Keratinocyte (primary cell): ENCODE data around the gene EMP1. TPM values are rescaled to one million over a fixed set of nuclear protein-coding genes. Genes with fewer than 3 reads are reported as not detected.

Source experiments
- DNase-seq: peaks from one replicate; pipeline ENCODE4 v3.0.0-alpha.2; 2011; ENCODE audit warnings: low read depth, missing footprints, low spot score
- FAIRE-seq: peaks from 2 replicates; lab custom pipeline; 2011; peaks lifted over from hg19 to GRCh38; lab: Jason Lieb, UNC
- H2AFZ ChIP-seq: 2 replicates; pipeline ENCODE4 v1.6.0; 2012; ENCODE audit warnings: low read length, control low read depth, inconsistent platforms; ENCODE audit not compliant: control insufficient read depth
- H3K27ac ChIP-seq: 2 replicates; pipeline ENCODE4 v1.5.1; 2011; ENCODE audit warnings: low read length; ENCODE audit not compliant: control insufficient read depth, insufficient read depth
- H3K27me3 ChIP-seq: 3 replicates; pipeline ENCODE4 v1.6.0; 2011; ENCODE audit warnings: low read length; ENCODE audit not compliant: control insufficient read depth, insufficient read depth; ENCODE audit errors: extremely low read depth
- H3K36me3 ChIP-seq, 2 experiments: 2 replicates in 1 of 2; 3 replicates in 1 of 2; pipeline ENCODE4 v1.5.1; 2011; ENCODE audit warnings: low read length in 2 of 2, mild to moderate bottlenecking in 1 of 2; ENCODE audit not compliant: control insufficient read depth in 2 of 2, insufficient read depth in 2 of 2; ENCODE audit errors: extremely low read depth in 1 of 2
- H3K4me1 ChIP-seq: 3 replicates; pipeline ENCODE4 v1.5.1; 2011; ENCODE audit warnings: low read length; ENCODE audit not compliant: control insufficient read depth, insufficient read depth; ENCODE audit errors: extremely low read depth
- H3K4me2 ChIP-seq: 3 replicates; pipeline ENCODE4 v1.6.0; 2011; ENCODE audit warnings: low read depth, low read length; ENCODE audit not compliant: control insufficient read depth, insufficient read depth; ENCODE audit errors: extremely low read depth
- H3K4me3 ChIP-seq, 3 experiments: fragments of 200-600 bp in 1 of 3; sonication (generic) in 1 of 3; 2 replicates in 2 of 3; 3 replicates in 1 of 3; pipeline ENCODE4 v1.5.1; 2011 to 2016; ENCODE audit warnings: low read length in 3 of 3, mild to moderate bottlenecking in 3 of 3, control low read depth in 2 of 3, inconsistent platforms in 1 of 3, low read depth in 1 of 3, mixed read lengths in 1 of 3, mixed run types in 1 of 3, moderate library complexity in 1 of 3; ENCODE audit not compliant: control insufficient read depth in 2 of 3, insufficient read depth in 2 of 3; ENCODE audit errors: extremely low read depth in 1 of 3
- H3K79me2 ChIP-seq: 2 replicates; pipeline ENCODE4 v1.6.0; 2012; ENCODE audit warnings: low read length; ENCODE audit not compliant: control insufficient read depth, insufficient read depth
- H3K9ac ChIP-seq: 3 replicates; pipeline ENCODE4 v1.6.0; 2011; ENCODE audit warnings: low read length; ENCODE audit not compliant: control insufficient read depth, insufficient read depth; ENCODE audit errors: extremely low read depth
- H3K9me1 ChIP-seq: 3 replicates; pipeline ENCODE4 v1.6.0; 2011; ENCODE audit warnings: low read length; ENCODE audit not compliant: control insufficient read depth, insufficient read depth; ENCODE audit errors: extremely low read depth
- H3K9me3 ChIP-seq: 2 replicates; pipeline ENCODE4 v1.5.1; 2012; ENCODE audit warnings: low read depth, low read length; ENCODE audit not compliant: control insufficient read depth
- H4K20me1 ChIP-seq: 3 replicates; pipeline ENCODE4 v1.6.0; 2011; ENCODE audit warnings: low read length; ENCODE audit not compliant: control insufficient read depth, insufficient read depth; ENCODE audit errors: extremely low read depth
- EZH2 ChIP-seq: IDR thresholded peaks from one replicate; pipeline ENCODE4 v1.6.1; 2012; ENCODE audit warnings: inconsistent platforms, mild to moderate bottlenecking, low read length, moderate library complexity
- dilution Hi-C: fragments of 300-500 bp; cut with MboI; formaldehyde crosslinking; loops from one replicate; pipeline ENCODE4 v1.7.0; 2020; ENCODE audit warnings: low sequenced_read_pairs; ENCODE audit not compliant: extremely low pct_ligation_motif_present
- polyA plus RNA-seq, 5 experiments: library from polyadenylated mRNA; depleted of rRNA in 3 of 5; stranded (reverse) in 3 of 5; stranded (forward) in 1 of 5; unstranded in 1 of 5; fragments of >200 nt; gene quantifications; 1 replicate in 1 of 5; 2 replicates in 3 of 5; 3 replicates in 1 of 5; pipeline versions ENCODE4 v1.2.1 to v1.2.3, GENCODE V29; 2011 to 2012; ENCODE audit warnings: missing spikeins in 2 of 5, low read depth in 1 of 5, low replicate concordance in 1 of 5
- TF ChIP-seq, protein P1 (sequence below), 3 experiments: IDR thresholded peaks in 1 of 3; conservative IDR thresholded peaks in 1 of 3; optimal IDR thresholded peaks in 1 of 3; 2 replicates in 2 of 3; 3 replicates in 1 of 3; pipeline versions ENCODE3 to v1.5.1; 2011; ENCODE audit warnings: low read length in 3 of 3, mild to moderate bottlenecking in 3 of 3, moderate library complexity in 2 of 3, control low read depth in 1 of 3, inconsistent platforms in 1 of 3; ENCODE audit not compliant: insufficient read depth in 2 of 3; ENCODE audit errors: extremely low read depth in 1 of 3

The EMP1 gene
- polyA plus RNA-seq, 1 donor (not counting 4 experiments of a cell fraction or from before 2014, with no cell fraction given): 583 TPM

DNA sequence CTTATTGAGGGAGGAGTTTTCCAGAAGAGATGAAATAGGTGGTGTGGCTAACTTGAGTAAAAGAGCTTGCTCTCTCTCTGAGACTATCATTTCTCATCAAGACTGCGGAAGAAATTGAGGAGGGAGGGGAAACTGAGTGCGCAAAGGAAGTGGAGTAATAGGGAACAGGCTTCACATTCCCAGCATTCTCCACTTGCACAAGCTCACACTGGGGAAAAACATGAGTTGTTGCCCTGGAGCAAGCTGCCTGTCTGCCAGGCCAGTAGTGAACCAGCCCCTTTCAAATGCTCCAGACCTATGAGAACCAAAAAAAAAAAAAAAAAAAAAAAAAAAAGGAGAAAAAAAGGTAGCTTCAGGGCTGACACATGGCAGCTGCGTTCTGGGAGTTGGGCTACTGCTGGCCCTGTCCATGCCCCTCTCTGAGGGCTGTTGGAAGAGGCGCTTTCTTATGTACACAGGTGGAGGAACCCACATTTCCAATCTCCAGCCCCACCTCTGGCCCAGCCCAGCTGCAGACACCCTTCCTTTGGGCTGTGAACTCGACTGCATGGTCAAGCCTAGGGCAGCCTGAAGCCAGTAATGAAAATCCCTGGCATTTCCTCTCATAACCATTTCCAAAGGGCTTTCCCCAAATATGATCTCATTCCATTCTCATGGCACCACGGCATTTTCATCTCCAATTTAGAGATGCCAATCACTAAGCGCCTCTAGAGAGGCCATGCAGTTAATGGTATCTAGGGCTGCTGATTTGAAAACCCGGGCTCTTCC is 32.5 kb upstream of the EMP1 start:
- H3K4me2 ChIP-seq: peak overlapping the region; percentile 35
- no peaks in the 10 kb centered on the region for H3K79me2 ChIP-seq
- TF ChIP-seq EZH2: no peak
- TF ChIP-seq, protein P1, sequence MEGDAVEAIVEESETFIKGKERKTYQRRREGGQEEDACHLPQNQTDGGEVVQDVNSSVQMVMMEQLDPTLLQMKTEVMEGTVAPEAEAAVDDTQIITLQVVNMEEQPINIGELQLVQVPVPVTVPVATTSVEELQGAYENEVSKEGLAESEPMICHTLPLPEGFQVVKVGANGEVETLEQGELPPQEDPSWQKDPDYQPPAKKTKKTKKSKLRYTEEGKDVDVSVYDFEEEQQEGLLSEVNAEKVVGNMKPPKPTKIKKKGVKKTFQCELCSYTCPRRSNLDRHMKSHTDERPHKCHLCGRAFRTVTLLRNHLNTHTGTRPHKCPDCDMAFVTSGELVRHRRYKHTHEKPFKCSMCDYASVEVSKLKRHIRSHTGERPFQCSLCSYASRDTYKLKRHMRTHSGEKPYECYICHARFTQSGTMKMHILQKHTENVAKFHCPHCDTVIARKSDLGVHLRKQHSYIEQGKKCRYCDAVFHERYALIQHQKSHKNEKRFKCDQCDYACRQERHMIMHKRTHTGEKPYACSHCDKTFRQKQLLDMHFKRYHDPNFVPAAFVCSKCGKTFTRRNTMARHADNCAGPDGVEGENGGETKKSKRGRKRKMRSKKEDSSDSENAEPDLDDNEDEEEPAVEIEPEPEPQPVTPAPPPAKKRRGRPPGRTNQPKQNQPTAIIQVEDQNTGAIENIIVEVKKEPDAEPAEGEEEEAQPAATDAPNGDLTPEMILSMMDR (optimal IDR thresholded peaks at IDR 0.05 in 1 of 3, IDR thresholded peaks at IDR 0.05 in 1 of 3, conservative IDR thresholded peaks at IDR 0.05 in 1 of 3; ENCODE audit: extremely low read depth in 1 of 3, insufficient read depth in 2 of 3, low read length in 3 of 3): no peak

DNA sequence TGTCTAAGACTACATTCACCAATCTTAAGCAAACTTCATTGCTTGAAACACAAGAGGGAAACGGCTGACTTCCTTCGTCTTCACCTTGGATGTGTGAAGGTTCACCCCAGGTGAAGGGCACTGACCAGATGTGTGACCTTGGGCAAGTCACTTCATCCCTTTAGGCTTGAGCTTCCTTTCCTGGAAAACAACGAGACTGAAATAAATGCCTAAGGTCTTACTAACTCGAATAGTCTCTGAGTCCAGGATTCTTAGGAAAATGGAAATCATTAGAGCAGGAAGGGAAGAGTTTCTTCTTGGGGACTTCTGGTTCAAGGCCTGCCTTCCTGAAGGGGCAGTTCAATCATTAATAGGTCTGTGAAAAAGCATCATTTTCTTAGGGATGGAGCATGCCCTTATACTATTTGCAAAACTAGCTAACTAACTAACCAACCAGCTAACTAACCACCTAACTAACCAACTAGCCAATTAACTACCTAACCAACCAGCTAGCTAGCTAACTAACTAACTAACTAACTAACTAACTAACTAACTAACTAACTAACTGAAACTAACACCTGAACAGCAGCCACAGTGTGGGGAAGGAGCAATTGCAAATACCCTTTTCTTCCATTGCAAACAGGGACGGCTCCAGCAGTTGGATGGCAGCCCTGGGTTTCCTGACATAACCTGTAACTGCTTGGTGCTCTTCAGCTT is 31.5 kb upstream of the EMP1 start:
- Histone ChIP-seq H3K4me2 (peak overlapping the region; percentile 35), H3K27me3 (no peaks in the 10 kb centered on the region), H4K20me1 (no peaks in the 10 kb centered on the region), H3K9me1 (no peaks in the 10 kb centered on the region), H3K9ac (peak overlapping the region; percentile 63), H3K9me3 (no peaks in the 10 kb centered on the region), H3K36me3 (no peaks in the 10 kb centered on the region), H3K27ac (peak overlapping the region; percentile 86), H2AFZ (peak overlapping the region; percentile 38), H3K4me1 (peaks cover 47% of the 10 kb centered on the region), H3K79me2 (no peaks in the 10 kb centered on the region), H3K4me3 (no peak overlapping the region)
- TF ChIP-seq, protein P1 (optimal IDR thresholded peaks at IDR 0.05 in 1 of 3, IDR thresholded peaks at IDR 0.05 in 1 of 3, conservative IDR thresholded peaks at IDR 0.05 in 1 of 3; ENCODE audit: extremely low read depth in 1 of 3, insufficient read depth in 2 of 3, low read length in 3 of 3): no peak
- no peak for TF ChIP-seq EZH2
- dilution Hi-C loops: no loop called here
- FAIRE-seq: no peak
- no peak for DNase-seq

More for the DNA sequence above, 32.5 kb upstream of the EMP1 start:
- Histone ChIP-seq H3K4me1 (peaks cover 47% of the 10 kb centered on the region), H3K4me3 (no peak overlapping the region), H3K9me1 (no peaks in the 10 kb centered on the region), H3K36me3 (no peaks in the 10 kb centered on the region), H2AFZ (peak overlapping the region; percentile 52), H4K20me1 (no peaks in the 10 kb centered on the region), H3K27me3 (no peaks in the 10 kb centered on the region), H3K27ac (peak overlapping the region; percentile 86), H3K9ac (peak overlapping the region; percentile 24), H3K9me3 (no peaks in the 10 kb centered on the region)
- peak; percentile 88 for DNase-seq
- dilution Hi-C loops: no loop called here
- FAIRE-seq: peak; percentile 85
